Inflammatory macrophage (primary cell): ENCODE measurements around the gene FTSJ3.

Experiments used
- DNase-seq, 2 donors: peaks; one replicate each; pipeline ENCODE4 v3.0.0-alpha.2; 2020 to 2022

FTSJ3 gene

GRCh38 chr17:63842540-63843386 is 15.3 kb upstream of the FTSJ3 start, which contains the start of gene SMARCD2:
Gene SMARCD2, minus strand, starts transcription at chr17:63842685. Its CDS starts 11 bp downstream, at chr17:63842674.
- DNase-seq, result peak; percentile 99

GRCh38 chr17:63842173-63842539 is 14.7 kb upstream of the FTSJ3 start:
- DNase-seq, result peak; percentile 5 to 19

GRCh38 chr17:63841350-63842172 is 14.1 kb upstream of the FTSJ3 start:
- peak; percentile 46 to 69 for DNase-seq

GRCh38 chr17:63840591-63841349 is 13.3 kb upstream of the FTSJ3 start:
- peak in 1 of 2 donors; percentile 3 for DNase-seq

GRCh38 chr17:63838631-63839171 is 11.2 kb upstream of the FTSJ3 start:
- no peak for DNase-seq

GRCh38 chr17:63837962-63838600 is 10.6 kb upstream of the FTSJ3 start:
- DNase-seq, result no peak

- DNase-seq, result no peak
Observed at GRCh38 chr17:63837480-63837879, 10.0 kb upstream of the FTSJ3 start.

GRCh38 chr17:63836811-63837210 is 9.3 kb upstream of the FTSJ3 start:
- no peak for DNase-seq

- no peak for DNase-seq
Observed at GRCh38 chr17:63835167-63835720, 7.8 kb upstream of the FTSJ3 start.

GRCh38 chr17:63834431-63835166 is 7.1 kb upstream of the FTSJ3 start:
- DNase-seq, result peak; percentile 68 to 81

GRCh38 chr17:63833741-63834373 is 6.4 kb upstream of the FTSJ3 start:
- DNase-seq, result no peak

- no peak for DNase-seq
Observed at GRCh38 chr17:63833026-63833740, 5.7 kb upstream of the FTSJ3 start.

GRCh38 chr17:63832455-63832854 is 5.0 kb upstream of the FTSJ3 start:
- DNase-seq, result no peak

- DNase-seq, result no peak
Observed at GRCh38 chr17:63832014-63832413, 4.6 kb upstream of the FTSJ3 start.

- DNase-seq, result no peak
Observed at GRCh38 chr17:63831505-63831904, 4.0 kb upstream of the FTSJ3 start.

- DNase-seq, result no peak
Observed at GRCh38 chr17:63830904-63831491, 3.5 kb upstream of the FTSJ3 start.

- DNase-seq, result no peak
Observed at GRCh38 chr17:63830278-63830677, 2.8 kb upstream of the FTSJ3 start.

- DNase-seq, result no peak
Observed at GRCh38 chr17:63828936-63829335, 1.5 kb upstream of the FTSJ3 start.

GRCh38 chr17:63827801-63828221 is 348 bp upstream of the FTSJ3 start:
- DNase-seq, result no peak
